GM18907 (cell line): Measurements from ENCODE around the gene MAP7D2.
A peak's percentile ranks its signal among the peaks of the same experiment; 100 is the strongest.
"Not testable (repeated sequence)": the region's sequence is repeated elsewhere in the genome, so short reads cannot be mapped to it uniquely, and the experiment has no call there.

Experiments used
- ATAC-seq: cut with Tn5 transposase; IDR thresholded peaks from one replicate; pipeline ENCODE4 v1.9.1; 2021; ENCODE audit warnings: mild to moderate bottlenecking, moderate library complexity; ENCODE audit not compliant: unreplicated experiment

Gene MAP7D2

DNA sequence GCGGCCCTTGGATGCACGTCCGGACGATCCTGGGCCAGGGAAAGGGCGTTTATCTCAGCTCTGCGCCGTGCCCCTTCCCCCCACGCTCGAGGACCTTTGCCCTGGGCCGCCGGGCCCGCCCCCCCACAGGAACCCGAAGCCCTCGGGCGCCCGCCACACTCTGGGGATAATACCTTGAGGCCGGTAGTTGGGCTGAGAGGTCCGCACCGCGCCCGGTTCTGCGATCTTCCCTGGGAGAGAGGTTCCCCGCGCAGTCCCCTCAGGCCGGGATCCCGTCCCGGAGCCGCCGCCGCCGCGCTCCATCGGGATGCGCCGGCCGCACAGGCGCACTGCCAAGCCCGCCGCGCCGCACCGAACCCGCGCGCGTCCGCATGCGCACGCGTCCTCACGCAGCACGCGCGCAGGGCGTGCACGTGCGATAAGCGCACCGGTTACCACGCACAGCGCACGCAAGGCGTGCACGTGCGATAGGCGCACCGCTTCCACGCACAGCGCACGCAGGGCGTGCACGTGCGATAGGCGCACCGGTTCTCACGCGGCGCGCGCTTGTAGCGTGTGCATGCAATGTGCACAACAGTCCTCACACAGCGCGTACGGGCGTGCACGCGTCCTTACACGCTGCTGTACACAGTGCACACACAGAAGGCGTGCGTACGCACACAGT, at the start of gene MAP7D2:
Gene MAP7D2, minus strand, starts transcription at position 331 of the 664 bp plus-strand sequence. Its CDS starts 28 bp downstream, at position 303.
- ATAC-seq = no peak

GRCh38 chrX:20162516-20162915, 45.8 kb upstream of the MAP7D2 start:
- ATAC-seq = not testable (repeated sequence)

GRCh38 chrX:20159797-20160385, 43.2 kb upstream of the MAP7D2 start:
- no peak for ATAC-seq

DNA sequence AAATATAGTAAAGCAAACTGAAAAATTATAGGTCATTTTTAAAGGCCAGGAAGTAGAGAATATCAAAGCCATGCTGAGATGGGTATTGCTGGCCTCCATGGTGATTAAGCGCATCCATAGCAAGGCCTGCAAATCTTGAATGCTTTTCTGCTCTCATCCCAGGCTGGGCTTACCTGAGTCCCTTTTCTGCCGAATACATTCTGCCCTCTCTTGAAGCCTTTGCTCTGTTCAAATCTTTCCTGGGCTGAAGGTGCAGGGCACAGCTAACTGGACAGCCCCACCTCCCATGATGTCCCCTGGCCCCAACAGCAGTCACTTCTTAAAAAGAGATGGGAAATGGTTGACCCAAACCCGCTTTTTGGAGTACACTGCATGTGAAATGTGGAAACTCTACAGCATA, 35.0 kb upstream of the MAP7D2 start:
- no peak for ATAC-seq

- no peak for ATAC-seq
These were observed 32.6 kb upstream of the MAP7D2 start for GRCh38 chrX:20149326-20149725.

- no peak for ATAC-seq
These were observed 30.9 kb upstream of the MAP7D2 start for GRCh38 chrX:20147561-20147960.

- ATAC-seq = no peak
These were observed 27.8 kb upstream of the MAP7D2 start for GRCh38 chrX:20144491-20144890.

GRCh38 chrX:20143561-20143960, 26.9 kb upstream of the MAP7D2 start:
- no peak for ATAC-seq

DNA sequence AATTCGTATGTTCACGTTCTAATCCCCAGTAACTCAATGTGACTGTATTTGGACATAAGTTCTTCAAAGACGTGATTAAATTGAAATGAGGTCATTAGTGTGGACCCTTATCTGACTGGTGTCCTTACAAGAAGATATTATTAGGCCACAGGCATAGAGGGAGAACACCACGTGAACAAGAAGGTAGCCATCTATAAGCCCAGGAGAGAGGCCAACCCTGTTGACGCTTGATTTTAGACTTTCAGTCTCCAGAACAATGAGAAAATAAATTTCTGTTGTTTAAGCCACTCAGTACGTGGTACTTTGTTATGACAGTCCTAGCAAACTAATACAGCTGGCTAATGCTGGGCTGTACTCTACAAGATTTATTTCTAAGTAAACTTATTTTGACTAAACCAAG, 26.4 kb upstream of the MAP7D2 start:
- ATAC-seq = no peak

GRCh38 chrX:20141281-20142220, 24.8 kb upstream of the MAP7D2 start, which contains the start of gene EIF1AX:
Gene EIF1AX, minus strand, starts transcription at chrX:20141838. Its CDS starts 198 bp downstream, at chrX:20141640.
- peak; percentile 99 for ATAC-seq

DNA sequence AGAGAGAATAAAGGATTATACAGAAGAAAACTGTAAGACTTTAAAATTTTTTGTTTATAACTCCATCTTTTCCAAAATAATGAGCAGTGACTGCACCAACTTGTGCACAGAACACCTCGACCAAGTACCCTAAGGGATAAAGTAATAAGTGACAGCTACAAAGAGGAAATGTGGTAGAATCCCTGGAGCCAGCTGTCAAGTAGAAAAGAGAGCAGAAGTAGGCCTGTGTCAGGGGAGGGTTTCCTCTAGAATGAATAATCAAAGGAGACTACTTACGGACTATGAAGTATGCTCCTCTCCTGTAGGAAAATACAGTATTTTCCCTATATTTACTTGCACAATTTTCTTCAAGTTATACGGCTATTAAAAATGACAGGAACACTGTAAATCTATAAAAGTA, 23.7 kb upstream of the MAP7D2 start:
- no peak for ATAC-seq

DNA sequence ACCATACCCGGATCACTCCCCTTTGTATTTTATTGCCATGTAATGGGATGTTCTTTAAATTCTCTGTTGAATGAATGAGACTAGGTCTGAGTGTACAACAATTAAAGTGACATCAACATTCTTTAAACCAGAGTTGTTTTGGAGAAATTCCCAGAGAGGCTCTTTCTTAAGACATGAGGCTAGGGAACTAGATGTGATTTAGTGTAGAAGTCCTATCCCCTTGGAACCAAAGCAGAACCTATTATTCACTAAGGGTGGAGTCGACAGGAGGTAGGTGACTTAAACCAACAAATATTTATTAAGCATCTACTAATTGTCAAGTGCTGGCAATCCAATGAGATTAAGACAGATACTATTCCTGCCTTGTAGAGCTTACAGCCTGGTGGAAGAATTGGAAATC, 23.3 kb upstream of the MAP7D2 start:
- no peak for ATAC-seq

GRCh38 chrX:20135944-20136343, 19.2 kb upstream of the MAP7D2 start:
- no peak for ATAC-seq

DNA sequence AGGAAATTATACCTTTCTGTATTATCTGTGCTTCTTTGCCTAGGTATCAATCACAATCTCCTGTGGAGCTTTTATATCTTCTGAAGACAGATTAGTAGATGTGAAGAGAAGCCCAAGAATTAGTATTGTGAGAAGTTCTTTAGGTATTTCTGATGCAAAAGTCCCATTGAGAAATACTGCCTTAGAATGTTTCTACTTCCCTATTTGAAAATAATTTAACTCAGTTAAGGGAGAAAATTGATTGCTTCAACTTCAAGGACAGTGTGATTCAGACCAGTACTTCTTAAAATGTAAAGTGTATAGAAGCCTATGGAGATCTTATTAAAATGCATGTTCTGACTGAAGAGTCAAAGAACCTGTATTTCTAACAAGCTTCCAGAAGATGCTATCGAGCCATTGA, 16.0 kb upstream of the MAP7D2 start:
- ATAC-seq = no peak

DNA sequence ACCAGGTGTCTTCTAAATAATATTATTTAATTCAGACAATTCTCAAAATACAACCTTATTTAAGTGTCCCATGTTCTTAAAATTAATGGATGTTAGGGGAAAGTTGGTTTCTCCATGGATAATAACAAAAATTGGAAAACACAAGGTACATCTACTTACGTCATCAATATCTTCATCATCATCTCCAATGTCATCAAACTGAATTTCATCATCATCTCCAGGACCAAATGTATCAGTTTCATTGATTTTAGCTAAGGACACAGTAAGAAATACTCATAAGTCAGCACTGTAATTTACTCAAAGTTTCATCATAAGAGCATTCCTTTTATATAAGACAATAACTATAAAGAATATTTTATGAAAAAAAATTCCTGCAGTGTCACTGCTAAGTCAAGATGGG, 13.7 kb upstream of the MAP7D2 start:
- ATAC-seq = no peak

GRCh38 chrX:20129547-20129946, 12.8 kb upstream of the MAP7D2 start:
- ATAC-seq = no peak

DNA sequence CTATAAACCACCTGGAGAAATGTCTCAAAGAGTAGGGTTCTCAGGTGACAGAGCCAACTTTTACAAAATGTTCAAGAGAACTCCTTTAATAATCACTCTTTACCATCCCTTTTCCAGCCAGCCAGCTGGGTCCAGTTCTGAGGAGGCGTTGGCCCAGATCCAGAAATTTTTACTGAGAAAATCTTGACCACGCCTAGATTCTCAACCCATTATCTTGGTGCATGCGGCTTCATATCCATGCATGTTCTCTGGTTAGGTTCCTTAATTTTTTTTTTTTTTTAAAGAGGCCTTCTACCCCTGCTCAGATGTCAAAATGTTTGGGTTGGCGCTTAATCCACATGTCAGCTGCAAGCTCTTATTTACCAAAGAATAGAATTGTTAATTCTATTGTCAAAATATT, 12.0 kb upstream of the MAP7D2 start:
- ATAC-seq = no peak

- peak; percentile 72 for ATAC-seq
These were observed 10.7 kb upstream of the MAP7D2 start for GRCh38 chrX:20127440-20127839.

DNA sequence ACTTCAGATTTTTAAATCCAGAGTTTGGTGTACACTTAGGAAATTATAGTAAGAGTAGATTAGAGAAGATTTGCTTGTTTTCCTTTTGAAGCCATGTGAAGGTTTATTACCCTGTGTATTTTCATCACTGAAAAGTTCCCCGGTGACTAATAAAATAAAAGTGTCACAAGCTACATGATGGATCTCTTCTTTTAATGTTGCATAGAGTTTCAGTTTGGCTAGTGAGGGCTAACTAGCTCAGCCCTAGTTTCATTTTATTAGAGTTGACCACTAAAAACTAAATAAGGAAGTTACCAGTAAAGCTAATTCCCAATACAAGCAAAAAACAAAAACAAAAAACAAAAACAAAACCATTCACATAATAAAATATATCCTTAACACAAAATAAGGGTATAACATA, 10.1 kb upstream of the MAP7D2 start:
- ATAC-seq = peak; percentile 67

DNA sequence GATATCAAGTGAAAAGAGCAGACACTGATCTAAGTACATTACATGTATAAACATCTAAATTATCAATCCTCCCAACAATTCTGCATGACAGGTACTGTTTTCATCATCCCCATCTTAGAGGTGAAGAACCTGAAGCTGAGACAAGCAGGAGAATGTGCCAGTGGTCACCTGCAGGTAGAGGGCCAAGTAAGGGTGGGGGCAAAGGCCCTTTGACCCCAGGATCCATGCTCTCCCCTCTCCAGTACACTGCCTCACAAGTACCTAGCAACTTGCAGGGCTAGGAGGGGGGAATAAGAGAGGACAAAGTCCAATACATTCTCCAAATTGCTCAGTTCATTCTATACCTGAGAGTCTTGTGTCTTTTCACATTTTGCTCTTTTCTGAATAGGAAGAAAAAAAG, 8.3 kb upstream of the MAP7D2 start:
- no peak for ATAC-seq

- ATAC-seq = no peak
These were observed 1.5 kb upstream of the MAP7D2 start for GRCh38 chrX:20118065-20118824.
